HG03135 (cell line): ENCODE measurements around the gene NPTX1.

Experiments
- ATAC-seq: cut with Tn5 transposase; IDR thresholded peaks from one replicate; pipeline ENCODE4 v1.9.1; 2021; ENCODE audit warnings: mild to moderate bottlenecking, moderate library complexity; ENCODE audit not compliant: unreplicated experiment

NPTX1 gene

DNA sequence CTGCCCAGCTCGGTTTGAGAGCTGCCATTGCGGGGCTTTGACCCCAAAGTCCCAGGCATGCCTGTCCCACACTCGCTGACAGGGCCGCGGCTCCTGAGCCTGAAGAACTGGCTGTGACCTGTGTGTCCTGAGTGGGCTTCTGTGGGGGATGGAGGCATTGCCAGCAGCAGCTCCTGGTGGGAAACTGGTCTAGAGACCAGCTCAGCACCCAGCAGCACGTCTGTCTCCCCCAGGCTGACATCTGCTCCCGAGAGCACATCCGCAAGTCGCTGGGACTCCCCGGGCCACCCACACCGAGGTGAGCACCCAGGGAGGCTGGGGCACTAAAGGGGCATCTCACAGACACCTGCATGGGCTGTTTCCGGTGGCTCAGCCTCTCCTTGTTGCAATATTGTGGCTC is 48.0 kb downstream of the NPTX1 start:
- ATAC-seq: no peak

DNA sequence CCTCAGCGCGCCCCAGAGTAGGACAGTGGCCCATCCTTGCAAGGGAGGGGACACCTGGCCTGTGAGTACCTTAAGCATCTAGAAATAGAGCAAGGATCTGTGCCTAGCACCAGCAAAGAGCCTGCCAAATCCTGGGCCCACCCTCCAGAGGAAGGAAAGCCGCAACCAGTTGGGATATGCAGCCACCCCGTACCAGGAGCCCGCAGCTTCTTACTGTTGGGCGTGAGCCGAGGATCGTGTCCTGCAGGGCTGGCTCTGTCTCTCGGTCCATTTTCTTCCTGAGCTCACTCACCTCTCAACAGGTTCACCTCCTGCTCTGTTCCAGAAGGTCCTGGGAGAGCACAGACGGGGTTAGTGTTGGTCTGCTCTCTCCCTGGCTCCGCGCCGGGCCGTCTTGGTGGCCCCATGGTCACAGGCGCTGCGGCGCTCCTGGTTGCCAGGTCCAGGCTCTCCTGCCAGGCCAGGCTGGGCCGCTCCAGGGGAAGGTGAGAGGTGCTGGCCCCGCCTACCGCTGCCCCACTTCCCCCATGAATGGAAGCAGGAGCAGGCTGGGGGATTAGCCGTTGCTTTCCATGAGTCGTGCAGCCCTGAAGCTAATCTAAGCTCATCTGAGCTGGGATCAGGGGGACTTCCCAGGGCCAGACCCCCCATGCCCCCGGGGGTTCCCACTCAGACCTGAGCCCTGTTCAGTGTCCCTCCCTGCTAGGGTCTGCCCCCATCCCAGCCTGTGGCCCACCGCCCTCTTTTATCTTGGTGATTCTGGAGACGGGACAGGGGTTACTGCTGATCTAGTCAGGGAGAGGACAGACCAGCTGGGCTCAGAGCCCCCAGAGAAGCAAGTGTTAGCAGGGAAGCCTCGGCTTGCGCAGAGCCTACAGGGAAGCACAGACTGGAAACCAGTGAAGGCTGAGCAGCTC is 48.8 kb downstream of the NPTX1 start:
- ATAC-seq: no peak

DNA sequence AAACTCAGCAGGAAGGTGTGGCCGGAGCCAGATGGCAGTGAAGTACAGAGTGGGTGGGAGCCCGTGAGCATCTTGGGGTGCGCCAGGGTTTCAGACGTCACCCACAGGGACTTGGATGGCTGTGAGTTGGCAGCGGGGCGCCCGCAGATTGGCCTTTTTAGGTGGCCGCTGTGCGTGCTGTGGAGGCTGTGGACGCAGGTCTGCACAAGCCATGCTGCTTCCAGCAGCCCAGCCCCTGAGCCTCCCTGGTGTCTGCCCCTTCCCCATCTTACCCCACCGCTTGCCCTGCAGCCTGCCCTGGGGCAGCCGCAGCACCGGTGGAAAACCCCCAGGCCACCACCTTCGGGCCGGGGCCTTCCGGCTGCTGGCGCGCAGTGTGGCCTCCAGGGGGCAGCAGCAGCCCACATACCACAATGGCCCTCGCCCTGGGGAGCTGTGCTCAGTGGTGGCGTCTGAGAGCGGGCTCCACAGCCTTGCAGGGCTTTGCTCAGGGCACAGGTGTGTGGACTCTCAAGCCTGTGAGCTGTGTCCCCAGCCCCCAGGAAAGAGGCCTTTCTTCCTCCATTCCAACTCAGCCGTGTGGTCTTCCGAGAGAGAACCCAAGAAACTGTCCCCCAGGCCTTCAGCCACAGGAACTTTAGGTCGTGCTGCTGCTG is 49.6 kb downstream of the NPTX1 start:
- peak; percentile 71 for ATAC-seq

DNA sequence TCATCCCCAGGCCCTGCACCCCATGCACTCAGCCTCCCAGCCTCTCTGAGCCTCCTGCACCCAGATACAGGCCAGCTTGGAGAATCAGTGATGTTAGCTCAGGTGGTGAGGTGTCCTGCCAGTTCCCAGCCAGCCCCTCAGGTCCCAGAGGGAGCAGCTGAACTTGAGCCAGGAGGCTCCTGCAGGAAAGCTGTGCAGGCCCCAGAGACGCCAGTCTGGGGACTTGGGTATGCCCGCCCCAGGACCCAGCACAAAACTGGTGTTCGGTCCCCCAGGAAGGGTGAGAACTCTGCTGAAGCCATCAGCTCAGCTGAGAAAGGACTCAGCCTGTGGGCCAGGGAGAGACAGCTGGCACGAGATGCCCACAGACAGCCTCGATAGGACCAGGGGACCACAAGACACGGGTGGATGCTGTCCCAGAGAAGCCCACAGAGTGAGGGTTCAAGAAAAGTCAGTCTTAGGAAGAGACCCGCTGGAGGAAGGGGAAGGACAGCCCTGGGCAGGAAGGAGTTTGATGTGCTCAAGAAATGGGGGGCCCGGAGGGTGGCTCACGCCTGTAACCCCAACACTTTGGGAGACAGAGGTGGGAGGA is 50.5 kb downstream of the NPTX1 start:
- ATAC-seq: no peak

DNA sequence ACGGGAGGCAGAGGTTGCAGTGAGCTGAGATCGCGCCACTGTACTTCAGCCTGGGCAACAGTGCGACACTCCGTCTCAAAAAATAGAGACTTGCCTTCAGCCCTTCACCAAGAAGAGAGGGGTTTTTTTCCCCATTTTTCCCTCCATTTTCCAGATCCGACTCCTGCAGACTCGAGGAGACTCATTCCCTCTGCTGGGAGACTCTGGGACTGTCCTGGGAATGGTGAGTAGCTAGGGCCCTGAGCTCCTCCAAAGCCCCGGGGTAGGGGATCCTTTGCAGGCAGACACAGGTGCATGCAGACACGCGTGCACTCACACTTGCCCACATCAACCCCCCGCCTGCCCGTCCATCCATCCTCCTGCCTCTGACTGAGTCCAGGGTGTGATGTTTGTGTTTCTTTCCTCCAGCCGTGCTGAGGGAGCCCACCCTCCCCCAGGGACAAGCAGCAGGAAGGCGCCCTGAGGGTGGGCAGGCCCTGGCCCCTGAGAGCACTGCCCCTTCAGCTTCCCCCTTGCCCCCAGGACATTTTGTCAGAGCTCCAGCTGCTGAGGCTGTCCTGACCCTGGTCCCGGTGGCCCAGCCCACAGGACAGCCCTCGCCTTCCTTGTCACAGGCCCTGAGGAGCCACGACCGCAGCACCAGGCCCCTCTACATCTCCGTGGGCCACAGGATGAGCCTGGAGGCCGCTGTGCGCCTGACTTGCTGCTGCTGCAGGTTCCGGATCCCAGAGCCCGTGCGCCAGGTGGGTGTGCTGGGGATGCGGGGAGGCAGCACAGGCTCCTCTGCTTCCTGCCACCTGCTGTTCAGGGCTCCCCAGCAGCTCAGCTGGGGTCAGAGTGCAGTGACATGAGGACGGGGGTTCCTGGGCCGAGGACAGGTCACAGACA is 51.3 kb downstream of the NPTX1 start:
- no peak for ATAC-seq

DNA sequence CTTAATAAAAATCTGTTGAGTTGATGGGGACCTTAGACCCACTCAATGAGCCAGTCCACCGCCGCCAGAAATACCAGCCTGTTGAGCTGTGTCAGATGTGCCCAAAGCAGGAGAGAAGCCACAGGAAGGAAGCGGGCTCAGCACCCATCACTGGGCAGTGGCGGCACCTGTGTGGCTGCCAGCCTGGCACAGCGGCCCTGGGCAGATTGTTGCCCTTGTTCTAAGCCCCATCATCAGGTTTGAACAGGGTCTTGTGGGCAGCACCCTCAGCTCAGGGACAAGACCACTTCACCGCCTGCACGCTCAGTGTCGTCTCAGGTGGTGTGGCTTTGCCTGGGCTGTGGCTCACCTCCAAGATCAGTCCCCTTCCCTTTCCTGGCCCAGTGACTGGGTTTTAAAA is 52.1 kb downstream of the NPTX1 start:
- no peak for ATAC-seq

DNA sequence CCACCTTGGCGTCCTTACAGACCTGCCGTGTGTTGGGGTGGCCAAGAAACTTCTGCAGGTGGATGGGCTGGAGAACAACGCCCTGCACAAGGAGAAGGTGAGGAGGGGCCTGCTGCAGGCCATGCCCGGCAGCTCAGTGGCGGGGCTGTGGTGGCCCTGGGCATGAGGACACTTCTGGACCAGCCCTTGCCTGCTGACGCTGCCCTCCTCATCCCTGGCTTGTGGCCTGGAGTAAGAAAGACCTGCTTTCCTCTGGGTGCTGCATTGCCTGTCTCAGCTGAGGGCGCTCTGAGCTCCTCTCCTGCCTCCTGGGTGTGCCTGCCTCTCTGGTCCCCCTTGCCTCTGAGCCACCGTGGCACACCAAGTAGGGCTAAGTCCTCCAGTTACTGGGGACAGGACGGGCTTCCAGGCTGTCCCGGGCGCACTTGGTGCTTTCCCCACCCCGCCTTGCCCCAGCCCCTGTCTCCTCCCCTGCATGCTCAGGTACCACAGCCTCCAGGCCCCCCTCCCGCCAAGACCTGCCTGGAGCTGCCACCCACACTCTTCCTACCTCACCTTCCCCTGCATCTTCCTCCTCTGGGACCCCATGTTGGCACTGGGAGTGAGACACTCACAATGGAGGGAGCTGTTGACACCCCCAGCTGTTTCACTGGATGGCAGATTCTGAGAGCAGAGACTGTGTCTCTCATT is 52.7 kb downstream of the NPTX1 start:
- ATAC-seq: no peak

DNA sequence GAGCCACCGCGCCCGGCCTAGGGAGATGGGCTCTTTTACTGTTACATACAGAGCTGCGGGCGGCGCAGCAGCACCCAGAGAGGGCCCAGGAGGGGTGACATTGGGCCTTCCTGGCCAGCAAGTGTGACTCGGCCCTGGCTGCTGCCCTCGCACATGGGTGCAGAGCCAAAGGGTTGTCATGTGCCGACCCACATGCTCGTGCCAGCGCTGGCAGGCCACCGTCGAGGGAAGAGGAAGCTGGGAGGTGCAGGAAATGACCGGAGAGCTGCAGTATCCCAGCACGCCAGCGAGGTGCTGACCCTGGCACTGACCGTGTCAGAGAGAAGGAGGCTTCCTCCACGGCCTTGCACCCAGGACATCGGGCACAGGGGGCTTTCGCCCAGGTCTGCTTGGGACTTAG is 53.4 kb downstream of the NPTX1 start:
- ATAC-seq: no peak

DNA sequence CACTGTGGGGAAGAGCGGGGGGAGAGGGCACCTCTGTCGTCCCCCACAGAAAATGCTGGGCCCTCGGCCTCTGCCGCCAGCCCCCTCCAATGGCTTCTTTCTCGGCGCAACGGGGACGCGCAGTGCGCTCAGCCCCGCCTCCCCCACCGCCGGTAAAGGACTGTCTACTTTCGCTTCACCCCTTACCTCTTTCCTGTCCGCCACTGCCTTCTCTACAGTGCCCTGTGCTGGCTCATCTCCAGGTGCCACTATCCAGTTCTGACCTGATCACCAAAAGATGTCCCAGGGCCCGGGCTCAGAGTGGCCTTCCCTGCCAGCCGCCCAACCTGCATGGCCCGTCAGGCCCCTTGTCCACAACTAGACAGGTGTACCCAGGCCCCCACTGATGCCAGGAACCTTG is 54.1 kb downstream of the NPTX1 start:
- no peak for ATAC-seq

DNA sequence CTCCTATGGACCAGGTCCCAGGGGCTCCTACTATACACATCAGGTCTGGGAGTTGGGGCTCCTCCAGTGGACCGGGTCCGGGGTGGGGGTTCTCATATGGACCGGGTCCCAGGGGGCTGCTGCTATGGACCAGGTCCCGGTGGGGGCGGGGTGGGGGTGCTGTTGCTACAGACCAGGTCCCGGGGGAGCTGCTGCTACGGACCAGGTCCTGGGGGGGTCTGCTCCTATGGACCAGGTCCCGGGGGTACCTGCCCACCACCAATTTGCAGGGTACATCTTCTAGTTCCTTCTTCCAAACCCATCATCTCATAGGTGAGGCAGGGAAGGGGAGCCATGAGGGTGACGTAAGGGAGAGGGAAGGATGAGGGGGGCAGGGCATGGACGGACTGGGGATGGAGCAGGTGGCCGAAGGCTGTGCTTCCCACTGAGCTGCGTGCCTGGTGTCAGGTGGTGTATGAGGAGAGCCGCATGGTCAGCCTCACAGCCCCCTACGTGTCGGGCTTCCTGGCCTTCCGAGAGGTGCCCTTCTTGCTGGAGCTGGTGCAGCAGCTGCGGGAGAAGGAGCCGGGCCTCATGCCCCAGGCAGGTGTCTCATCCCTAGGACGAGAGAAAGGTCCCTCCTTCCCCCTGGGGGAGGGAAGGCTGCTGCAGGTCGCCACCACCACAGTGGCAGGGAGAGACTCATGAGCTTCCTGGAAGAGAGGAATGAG is 54.9 kb downstream of the NPTX1 start:
- ATAC-seq: no peak

DNA sequence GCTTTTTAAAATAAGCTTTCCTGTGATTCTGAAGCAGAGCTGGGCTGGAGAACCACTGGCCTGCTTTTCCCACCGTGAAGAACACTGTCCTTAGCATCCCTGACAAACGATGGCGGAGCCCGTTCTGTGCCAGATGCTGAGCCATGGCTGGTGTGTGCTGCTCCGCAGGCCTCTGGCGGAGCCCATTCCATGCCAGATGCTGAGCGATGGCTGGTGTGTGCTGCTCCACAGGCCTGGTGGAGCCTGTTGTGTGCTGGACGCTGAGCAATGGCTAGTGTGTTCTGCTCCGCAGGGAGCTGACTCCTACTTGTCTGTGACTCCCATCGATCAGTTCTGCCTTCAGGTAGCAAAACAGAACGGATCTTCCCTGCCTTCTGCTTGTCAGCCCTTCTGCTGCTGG is 57.2 kb downstream of the NPTX1 start:
- ATAC-seq: no peak

DNA sequence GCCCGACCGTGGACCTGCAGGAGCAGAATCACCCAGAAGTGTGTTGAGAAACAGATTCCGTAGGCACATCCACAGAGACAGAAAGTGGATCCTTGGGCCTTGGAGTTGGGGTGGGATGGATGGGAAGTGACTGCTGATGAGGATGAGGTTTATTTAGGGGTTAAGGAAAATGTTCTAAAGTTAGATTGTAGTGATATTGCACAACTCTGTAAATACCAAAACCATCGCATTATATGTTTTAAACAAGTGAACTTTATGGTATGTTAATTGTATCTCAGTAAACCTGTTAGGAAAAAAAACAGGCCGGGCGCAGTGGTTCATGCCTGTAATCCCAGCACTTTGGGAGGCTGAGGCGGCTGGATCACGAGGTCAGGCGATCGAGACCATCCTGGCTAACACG is 57.8 kb downstream of the NPTX1 start:
- ATAC-seq: no peak
